Esophagus (tissue), 2 donors: ENCODE measurements around the gene CADM3. TPM values are rescaled to one million over a fixed set of nuclear protein-coding genes. Genes with fewer than 3 reads are reported as not detected.

Experiments used
- H3K27ac ChIP-seq, 2 donors: one replicate each; pipeline ENCODE4 v1.5.1; 2013; ENCODE audit warnings: low read depth in 2 of 2, mild to moderate bottlenecking in 2 of 2, inconsistent platforms in 1 of 2, low read length in 1 of 2, moderate library complexity in 1 of 2
- H3K27me3 ChIP-seq, 2 donors: one replicate each; pipeline ENCODE4 v1.6.1; 2013; ENCODE audit warnings: low read length in 2 of 2, control low read depth in 1 of 2, mild to moderate bottlenecking in 1 of 2; ENCODE audit not compliant: insufficient read depth in 2 of 2, control insufficient read depth in 1 of 2
- H3K36me3 ChIP-seq, 2 donors: one replicate each; pipeline ENCODE4 v1.6.1; 2013; ENCODE audit warnings: low read length in 1 of 2; ENCODE audit not compliant: control insufficient read depth in 2 of 2, insufficient read depth in 2 of 2
- H3K4me1 ChIP-seq, 2 donors: one replicate each; pipeline ENCODE4 v1.6.1; 2013; ENCODE audit warnings: low read length in 1 of 2; ENCODE audit not compliant: control insufficient read depth in 2 of 2, insufficient read depth in 2 of 2
- H3K4me3 ChIP-seq, 2 donors: one replicate each; pipeline ENCODE4 v1.5.1; 2013; ENCODE audit warnings: low read length in 2 of 2, mild to moderate bottlenecking in 2 of 2, low read depth in 1 of 2, moderate library complexity in 1 of 2
- H3K9me3 ChIP-seq, 2 donors: one replicate each; pipeline ENCODE4 v1.6.1; 2013; ENCODE audit warnings: mild to moderate bottlenecking in 2 of 2, low read depth in 1 of 2, low read length in 1 of 2, moderate library complexity in 1 of 2; ENCODE audit not compliant: control insufficient read depth in 2 of 2, insufficient read depth in 1 of 2
- WGBS, 2 donors: extraction: QIAGEN DNeasy Blood & Tissue Kit; methylation state at CpG; one replicate each; pipeline ENCODE4 v1.1.7; 2013; 5-methylcytosine and 5-hydroxymethylcytosine counted together
- polyA plus RNA-seq, 2 donors: library from polyadenylated mRNA; stranded (reverse); fragments of 200-250 nt; gene quantifications; one replicate each; pipeline ENCODE4 v1.2.3, GENCODE V29; 2013
- donor health status: healthy with polysubstance abuse.
- donor health status: Bipolar disorder and iron deficiency.

Gene CADM3
- polyA plus RNA-seq, 2 donors = 1.1 to 2.0 TPM

DNA sequence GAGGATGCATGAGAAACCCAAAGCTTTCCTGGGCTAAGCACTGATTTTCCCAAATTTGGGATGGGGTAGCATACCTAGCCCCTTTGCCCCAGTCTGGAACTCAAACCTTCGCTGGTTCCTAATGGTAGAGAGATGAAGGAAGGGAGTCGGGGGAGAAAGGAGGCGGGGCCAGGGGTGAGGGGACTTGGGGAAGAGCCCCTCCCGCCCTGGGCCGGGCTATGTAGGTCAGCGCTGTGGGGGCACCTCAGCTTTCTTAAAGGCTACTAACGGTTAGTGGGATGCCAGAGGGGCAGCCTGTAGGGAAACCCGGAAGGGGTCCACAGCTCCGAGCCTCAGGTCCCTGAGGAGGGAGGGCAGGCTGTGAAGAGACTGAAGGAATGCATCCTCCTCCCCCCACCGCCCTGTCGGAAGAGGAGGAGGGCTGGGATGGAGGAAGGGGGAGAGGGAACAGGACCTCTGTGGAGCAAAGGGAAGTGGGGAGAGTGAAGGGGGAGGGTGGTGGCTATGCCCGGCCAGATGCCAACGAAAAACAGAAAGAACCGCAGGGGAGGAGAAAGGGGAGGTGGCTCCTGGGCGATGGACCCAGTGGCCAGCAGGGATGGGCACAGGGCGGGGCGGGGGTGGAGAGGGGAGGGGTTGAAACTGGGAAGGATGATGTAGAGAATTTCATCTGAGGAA lies 1.3 kb downstream of the CADM3 start:
- Histone ChIP-seq H3K27me3 (peaks cover 0 to 17% of the 10 kb centered on the region in 2 donors), H3K9me3 (peaks cover 0 to 2% of the 10 kb centered on the region in 2 donors), H3K4me1 (peaks cover 2 to 6% of the 10 kb centered on the region in 2 donors), H3K27ac (no peak overlapping the region), H3K4me3 (no peak overlapping the region), H3K36me3 (no peaks in the 10 kb centered on the region)
- WGBS, 2 donors = 2 to 3% methylated on average over 15 to 17 of the region's 17 CpGs

- no peaks in the 10 kb centered on the region for H3K9me3 ChIP-seq
- WGBS, 2 donors = 39 to 42% methylated on average over 7 of the region's 7 CpGs
- H3K4me1 ChIP-seq = peaks cover 2 to 6% of the 10 kb centered on the region in 2 donors
- no peak overlapping the region for H3K4me3 ChIP-seq
- H3K36me3 ChIP-seq = no peaks in the 10 kb centered on the region
- H3K27me3 ChIP-seq = peaks cover 0 to 13% of the 10 kb centered on the region in 2 donors
- no peak overlapping the region for H3K27ac ChIP-seq
Measured at GRCh38 chr1:159173320-159173719, 1.9 kb downstream of the CADM3 start.

- Histone ChIP-seq H3K36me3 (no peaks in the 10 kb centered on the region), H3K9me3 (no peaks in the 10 kb centered on the region), H3K4me1 (peaks cover 2 to 6% of the 10 kb centered on the region in 2 donors), H3K4me3 (no peak overlapping the region), H3K27ac (no peak overlapping the region), H3K27me3 (peaks cover 0 to 10% of the 10 kb centered on the region in 2 donors)
- WGBS, 2 donors = 52 to 56% methylated on average over 2 of the region's 2 CpGs
Measured at GRCh38 chr1:159175571-159175970, 4.2 kb downstream of the CADM3 start.

DNA sequence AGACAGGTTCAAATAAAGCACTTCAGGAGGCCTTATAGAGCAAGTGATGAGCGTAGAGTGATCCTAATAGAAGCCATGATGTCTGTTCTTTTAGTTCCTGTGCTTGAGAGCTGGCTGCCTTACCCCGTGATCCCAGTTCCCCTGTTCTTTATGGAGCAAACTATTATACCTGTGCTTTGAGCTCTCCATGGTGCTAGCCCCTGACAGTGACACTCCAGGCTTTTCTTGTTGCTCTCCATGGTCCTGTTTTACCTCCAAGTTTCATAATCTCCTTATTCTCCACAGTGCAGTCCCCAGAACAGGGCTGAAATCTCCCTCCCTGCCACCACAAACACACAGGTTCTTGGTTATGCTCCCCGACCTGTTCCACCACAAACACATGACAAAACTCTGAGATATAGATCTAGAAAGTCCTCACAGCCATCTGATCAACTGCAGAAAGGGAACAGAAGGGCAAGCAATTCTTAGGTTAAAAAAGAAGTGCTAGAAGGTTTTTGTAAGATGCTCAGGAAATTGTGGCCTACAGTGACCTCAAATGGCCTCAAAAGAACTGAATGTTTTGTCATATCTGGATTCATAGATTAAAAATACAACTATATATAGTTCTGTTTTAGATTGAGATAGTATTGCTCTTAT lies 6.0 kb downstream of the CADM3 start:
- Histone ChIP-seq H3K27ac (no peak overlapping the region), H3K9me3 (no peaks in the 10 kb centered on the region), H3K27me3 (no peaks in the 10 kb centered on the region), H3K4me3 (no peak overlapping the region), H3K4me1 (peaks cover 0 to 3% of the 10 kb centered on the region in 2 donors), H3K36me3 (no peaks in the 10 kb centered on the region)
- WGBS, 2 donors = 2 to 16% methylated on average over 3 of the region's 3 CpGs

DNA sequence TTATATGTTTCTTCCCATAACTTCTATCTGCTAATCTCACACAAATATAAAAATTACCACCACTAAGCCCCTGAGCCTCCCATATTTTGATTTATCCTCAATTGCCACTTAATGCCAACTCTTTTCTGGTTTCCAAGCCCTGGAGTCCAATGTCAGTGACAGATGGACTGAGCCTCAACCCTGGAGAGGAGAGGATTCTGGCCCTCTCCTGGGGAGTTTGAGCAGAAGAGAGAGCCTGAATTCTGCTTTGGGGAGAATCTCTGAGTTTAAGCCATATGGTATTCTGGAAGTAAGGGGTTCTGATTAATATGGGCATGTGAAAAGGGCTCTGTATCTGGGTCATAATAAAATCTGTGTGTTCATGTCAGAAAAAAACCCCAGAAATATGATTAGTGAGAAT lies 8.5 kb downstream of the CADM3 start:
- no peaks in the 10 kb centered on the region for H3K27me3 ChIP-seq
- no peaks in the 10 kb centered on the region for H3K4me1 ChIP-seq
- no peaks in the 10 kb centered on the region for H3K9me3 ChIP-seq
- H3K27ac ChIP-seq = no peak overlapping the region
- no peaks in the 10 kb centered on the region for H3K36me3 ChIP-seq
- H3K4me3 ChIP-seq = no peak overlapping the region

DNA sequence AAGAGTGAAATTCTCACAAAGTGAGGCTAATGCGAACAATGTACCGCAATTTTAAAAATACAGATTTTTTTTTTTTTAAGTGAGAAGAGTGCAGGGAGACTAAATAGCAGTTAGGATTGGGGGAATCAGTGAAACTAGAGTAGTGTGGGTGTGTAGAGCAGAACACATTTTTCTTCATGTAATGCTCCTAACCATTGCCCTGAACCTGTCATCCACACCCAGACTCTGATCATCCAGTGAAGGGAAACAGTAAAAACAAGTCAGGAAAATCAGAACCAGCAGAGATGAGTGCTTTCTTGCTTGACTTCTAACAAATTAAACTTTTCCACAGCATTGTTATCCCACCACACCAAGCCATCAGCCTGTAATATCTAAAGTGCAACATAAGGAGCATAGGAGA lies 9.1 kb downstream of the CADM3 start:
- WGBS, 2 donors = 96% methylated on average over 2 of the region's 2 CpGs
- Histone ChIP-seq H3K36me3 (no peaks in the 10 kb centered on the region), H3K27me3 (no peaks in the 10 kb centered on the region), H3K9me3 (no peaks in the 10 kb centered on the region), H3K27ac (no peak overlapping the region), H3K4me3 (no peak overlapping the region), H3K4me1 (no peaks in the 10 kb centered on the region)

DNA sequence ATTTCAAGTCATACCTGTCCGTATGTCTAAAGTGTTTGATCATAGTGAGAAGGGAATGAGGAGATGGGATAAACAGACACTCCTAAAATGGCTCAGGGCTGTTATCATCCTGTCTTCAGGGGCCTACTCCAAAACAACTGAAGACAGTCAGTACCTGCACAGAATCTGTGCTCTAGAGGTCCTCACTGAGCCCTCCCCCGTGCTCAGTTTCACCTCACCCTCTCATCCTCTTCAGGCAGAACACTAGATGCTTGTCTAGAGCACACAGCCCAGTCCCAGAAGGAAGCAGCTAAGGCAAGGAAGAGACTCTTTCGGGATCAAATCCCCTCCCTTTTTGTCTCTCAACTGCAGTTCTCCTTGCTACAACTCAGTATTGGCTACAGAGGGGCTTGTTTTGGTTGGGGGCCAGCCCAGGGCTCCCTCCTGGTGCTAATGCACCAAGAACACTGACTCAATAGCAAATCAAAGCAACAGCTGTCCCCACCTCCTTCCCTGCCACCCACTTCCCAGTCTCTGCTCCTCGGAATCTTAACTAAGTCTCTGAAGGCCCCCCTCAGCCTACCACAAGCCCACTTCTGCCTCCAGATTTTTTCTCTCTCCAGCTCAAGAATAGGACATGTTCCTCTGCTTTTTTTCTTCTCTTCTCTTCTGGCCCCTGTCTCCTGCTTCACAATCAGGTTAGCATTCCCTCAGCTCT lies 10.1 kb downstream of the CADM3 start:
- Histone ChIP-seq H3K27me3 (no peaks in the 10 kb centered on the region), H3K4me3 (no peak overlapping the region), H3K4me1 (no peaks in the 10 kb centered on the region), H3K9me3 (no peaks in the 10 kb centered on the region), H3K27ac (no peak overlapping the region), H3K36me3 (no peaks in the 10 kb centered on the region)
- 47 to 49% methylated on average over 4 of the region's 4 CpGs for WGBS, 2 donors

DNA sequence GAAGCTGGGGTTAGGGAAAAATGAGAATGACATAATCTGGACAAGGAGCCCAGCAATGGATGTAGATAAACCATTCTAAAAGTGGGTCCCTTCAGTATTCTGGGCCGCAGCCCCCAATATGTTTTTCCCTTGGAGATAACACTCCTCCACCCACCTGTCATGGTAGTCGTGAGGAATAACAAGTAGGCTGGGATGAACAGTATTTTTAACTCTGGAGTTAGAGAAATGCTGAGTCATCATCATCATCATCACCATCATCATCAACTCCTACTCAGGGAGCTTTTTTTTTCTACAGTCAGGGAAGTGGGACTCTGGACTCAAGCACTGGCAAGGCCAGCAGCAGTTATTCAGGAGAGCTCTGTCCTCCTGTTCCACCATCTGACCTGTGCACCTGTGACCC lies 12.8 kb downstream of the CADM3 start:
- Histone ChIP-seq H3K4me3 (no peak overlapping the region), H3K27ac (no peak overlapping the region), H3K27me3 (no peaks in the 10 kb centered on the region), H3K4me1 (no peaks in the 10 kb centered on the region), H3K36me3 (no peaks in the 10 kb centered on the region), H3K9me3 (no peaks in the 10 kb centered on the region)
- 62 to 69% methylated on average over 2 of the region's 2 CpGs for WGBS, 2 donors

DNA sequence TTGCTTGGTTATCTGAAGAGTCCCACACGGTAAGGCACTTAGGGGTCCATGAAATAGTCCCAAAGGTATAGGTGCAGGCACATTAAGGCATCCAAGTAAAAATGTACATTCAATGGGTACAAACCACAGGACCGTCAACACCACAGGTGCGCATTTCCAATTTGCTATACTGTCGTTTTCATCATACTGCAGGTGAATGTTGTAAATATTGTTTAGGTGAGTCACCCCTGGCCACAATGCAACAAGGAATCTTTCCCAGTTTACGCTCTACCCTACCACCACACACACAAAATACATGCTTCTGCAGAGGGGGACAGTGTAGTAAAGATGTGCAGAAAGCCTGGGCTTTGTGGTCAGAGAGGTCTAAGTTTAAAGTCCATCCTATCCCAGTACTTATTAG lies 13.7 kb downstream of the CADM3 start:
- no peak overlapping the region for H3K4me3 ChIP-seq
- no peaks in the 10 kb centered on the region for H3K4me1 ChIP-seq
- WGBS, 2 donors = 75 to 78% methylated on average over 5 of the region's 5 CpGs
- H3K9me3 ChIP-seq = no peaks in the 10 kb centered on the region
- H3K36me3 ChIP-seq = no peaks in the 10 kb centered on the region
- no peak overlapping the region for H3K27ac ChIP-seq
- H3K27me3 ChIP-seq = no peaks in the 10 kb centered on the region
